Thoracic aorta (tissue), 2 donors: ENCODE measurements around the gene KRTAP10-8. TPM values are rescaled to one million over a fixed set of nuclear protein-coding genes. Genes with fewer than 3 reads are reported as not detected.

Experiments used
- ATAC-seq: fragments of 150-250 bp; one replicate; pipeline ENCODE4 v1.8.0; 2017; ENCODE audit warnings: low read depth; ENCODE audit not compliant: insufficient number of reproducible peaks, low FRiP score
- DNase-seq: peaks from one replicate; pipeline ENCODE4 v3.0.0-alpha.2; 2020; ENCODE audit warnings: low spot score
- H3K27ac ChIP-seq, 2 donors: fragments of 200-600 bp; sonication (generic); 1 replicate in 1 of 2; 2 replicates in 1 of 2; pipeline ENCODE4 v1.5.1; 2016; ENCODE audit warnings: mild to moderate bottlenecking in 2 of 2, moderate library complexity in 2 of 2
- H3K27me3 ChIP-seq: fragments of 200-600 bp; sonication (generic); replicated peaks from 2 replicates; pipeline ENCODE4 v1.6.0; 2016; ENCODE audit warnings: mild to moderate bottlenecking; ENCODE audit not compliant: insufficient read depth
- H3K36me3 ChIP-seq: fragments of 200-600 bp; sonication (generic); one replicate; pipeline ENCODE4 v1.5.1; 2016
- H3K4me1 ChIP-seq, 2 donors: fragments of 200-600 bp; sonication (generic); 1 replicate in 1 of 2; 2 replicates in 1 of 2; pipeline versions ENCODE4 v1.5.1 to v1.6.0; 2016; ENCODE audit warnings: low read depth in 2 of 2, mild to moderate bottlenecking in 1 of 2; ENCODE audit not compliant: control insufficient read depth in 1 of 2
- H3K4me3 ChIP-seq: fragments of 200-600 bp; sonication (generic); 2 replicates; pipeline ENCODE4 v1.5.1; 2016; ENCODE audit warnings: mild to moderate bottlenecking
- H3K9me3 ChIP-seq: fragments of 200-600 bp; sonication (generic); 2 replicates; pipeline ENCODE4 v1.5.1; 2016
- CTCF ChIP-seq: fragments of 200-600 bp; sonication (generic); IDR thresholded peaks from one replicate; pipeline ENCODE4 v1.5.1; 2019; ENCODE audit warnings: antibody characterized with exemption
- total RNA-seq, 2 donors: library from RNA; depleted of rRNA; stranded (reverse); fragments of >200 nt; gene quantifications; one replicate each; pipeline versions ENCODE4 v1.1.0 to v1.2.3, GENCODE V29; 2016

KRTAP10-8 gene
- total RNA-seq, 2 donors from 2014 or later, result not detected

GRCh38 chr21:44581158-44581557, 30.7 kb upstream of the KRTAP10-8 start:
- H3K9me3 ChIP-seq, result peaks cover 13% of the 10 kb centered on the region
- H3K4me3 ChIP-seq, result no peak overlapping the region
- no peaks in the 10 kb centered on the region for H3K4me1 ChIP-seq
- TF ChIP-seq CTCF, result no peak
- ATAC-seq, result no peak
- H3K27me3 ChIP-seq, result no peaks in the 10 kb centered on the region
- DNase-seq, result no peak
- H3K36me3 ChIP-seq, result no peaks in the 10 kb centered on the region
- no peak overlapping the region for H3K27ac ChIP-seq

- no peak for DNase-seq
- no peak for TF ChIP-seq CTCF
Measured at GRCh38 chr21:44582055-44582454, 29.8 kb upstream of the KRTAP10-8 start.

GRCh38 chr21:44583089-44583799, 28.6 kb upstream of the KRTAP10-8 start:
- DNase-seq (no peak), ATAC-seq (no peak)
- Histone ChIP-seq H3K9me3 (peaks cover 7% of the 10 kb centered on the region), H3K36me3 (no peaks in the 10 kb centered on the region), H3K27me3 (no peaks in the 10 kb centered on the region), H3K4me1 (no peaks in the 10 kb centered on the region), H3K4me3 (no peak overlapping the region), H3K27ac (no peak overlapping the region)
- no peak for TF ChIP-seq CTCF

More at GRCh38 chr21:44582055-44582454, 29.8 kb upstream of the KRTAP10-8 start:
- H3K9me3 ChIP-seq, result peaks cover 7% of the 10 kb centered on the region
- H3K4me3 ChIP-seq, result no peak overlapping the region
- H3K4me1 ChIP-seq, result no peaks in the 10 kb centered on the region
- H3K27me3 ChIP-seq, result no peaks in the 10 kb centered on the region
- ATAC-seq, result no peak
- H3K27ac ChIP-seq, result no peak overlapping the region
- no peaks in the 10 kb centered on the region for H3K36me3 ChIP-seq

- Histone ChIP-seq H3K4me1 (no peaks in the 10 kb centered on the region), H3K9me3 (peaks cover 7% of the 10 kb centered on the region), H3K4me3 (no peak overlapping the region), H3K27ac (no peak overlapping the region), H3K36me3 (no peaks in the 10 kb centered on the region), H3K27me3 (no peaks in the 10 kb centered on the region)
- ATAC-seq (no peak), DNase-seq (no peak)
- no peak for TF ChIP-seq CTCF
Measured at GRCh38 chr21:44583800-44584147, 28.1 kb upstream of the KRTAP10-8 start.

- Histone ChIP-seq H3K4me3 (no peak overlapping the region), H3K36me3 (no peaks in the 10 kb centered on the region), H3K27ac (no peak overlapping the region), H3K4me1 (no peaks in the 10 kb centered on the region), H3K9me3 (peaks cover 7% of the 10 kb centered on the region), H3K27me3 (no peaks in the 10 kb centered on the region)
- ATAC-seq, result no peak
- no peak for TF ChIP-seq CTCF
- no peak for DNase-seq
Measured at GRCh38 chr21:44585892-44586291, 26.0 kb upstream of the KRTAP10-8 start.
